Heart left ventricle (tissue), 13 donors: Measurements from ENCODE around the gene TMEM239.

Experiments used
- CTCF ChIP-seq, 12 donors: fragments of 200-600 bp; sonication (generic) in 4 of 12; IDR thresholded peaks; one replicate each; pipeline versions ENCODE4 v1.5.0 to v1.8.0; 2018 to 2022; ENCODE audit warnings: antibody characterized with exemption in 12 of 12, mild to moderate bottlenecking in 5 of 12
- POLR2A ChIP-seq, 2 donors: fragments of 450-650 bp; IDR thresholded peaks; one replicate each; pipeline ENCODE4 v1.6.1; 2017; ENCODE audit warnings: antibody characterized with exemption in 2 of 2, mild to moderate bottlenecking in 2 of 2, moderate library complexity in 2 of 2
- donor health status: ischemic (EF 13 %, LVEDD 7.1; RV severe dilation, severe dysfunction).
- donor health status: DM: no; HTN: yes; CAD: no.
- donor health status: DM: no; HTN: no; CAD: no.
- donor health status: ischemic (EF 25% LVEDD 6.9; RV normal size, moderate dysfunction).
- donor health status: ischemic (EF 25% LVEDD 5.7; RV mildly dilated, moderate dysfunction).
- donor health status: ischemic (EF 35%, LVEDD 5.7; RV mildly dilated, moderate dysfunction).
- donor health status: nonischemic (EF 11% LVEDD 7.7; RV severe dilation, severe dysfunction).
- donor health status: DM: yes; HTN: yes; CAD: no.
- donor health status: PGD.
- donor health status: ischemic (EF 29% LVEDD 5.4; RV normal size, mild dysfunction).
- donor health status: nonischemic (EF 23%, LVEDD 6.1; RV moderate dilation, normal function).

- TF ChIP-seq CTCF (IDR thresholded peaks at IDR 0.05): no peak
- no peak for TF ChIP-seq POLR2A (IDR thresholded peaks at IDR 0.05)
These were observed 21.9 kb upstream of the TMEM239 start for GRCh38 chr20:2794202-2794748.
